Embryonic facial prominence (tissue), 1 donor: Measurements from ENCODE around the gene ROR1.

Experiments used
- DNase-seq: peaks from one replicate; pipeline ENCODE4 v3.0.0-alpha.2; 2016; ENCODE audit errors: extremely low spot score

Gene ROR1

GRCh38 chr1:63856924-63857323 is 83.1 kb downstream of the ROR1 start:
- no peak for DNase-seq

DNA sequence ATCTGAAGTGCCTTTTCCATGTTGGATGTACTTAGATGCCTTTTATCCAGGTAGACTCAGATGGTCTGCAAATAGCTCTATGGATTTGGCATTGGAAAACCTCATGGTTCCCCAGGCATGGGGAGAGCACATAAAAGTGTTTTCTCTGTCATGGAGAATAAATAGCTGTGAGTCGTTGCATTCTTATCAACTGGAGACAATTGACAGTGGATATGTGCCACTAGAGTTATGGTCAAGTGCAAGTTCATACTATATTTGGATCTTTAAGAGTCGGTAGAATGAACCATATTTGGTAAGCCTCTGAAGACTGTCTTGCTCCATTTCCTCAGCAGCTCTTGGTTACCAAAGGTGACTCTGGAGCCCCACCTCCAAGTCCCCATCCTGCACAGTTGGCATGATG is 83.7 kb downstream of the ROR1 start:
- no peak for DNase-seq

DNA sequence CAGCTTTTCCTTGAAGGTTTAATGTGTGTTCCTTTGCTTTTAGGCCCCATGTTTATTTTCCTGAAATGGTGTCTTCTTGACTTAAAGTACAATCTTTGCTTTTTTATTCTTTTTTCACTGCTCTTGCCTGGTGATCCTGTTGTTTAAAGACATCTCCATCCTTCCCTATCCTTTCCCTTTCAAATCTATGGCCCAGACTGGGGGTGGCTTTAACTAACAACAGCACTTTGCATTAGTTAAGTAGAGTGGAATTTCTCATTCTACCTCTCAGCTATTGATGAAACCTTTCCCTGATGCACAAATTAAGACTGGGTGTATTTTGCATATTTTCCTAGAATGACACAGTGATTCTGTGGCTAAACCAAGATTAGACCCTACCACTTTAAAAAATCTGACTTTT is 84.3 kb downstream of the ROR1 start:
- DNase-seq = no peak

DNA sequence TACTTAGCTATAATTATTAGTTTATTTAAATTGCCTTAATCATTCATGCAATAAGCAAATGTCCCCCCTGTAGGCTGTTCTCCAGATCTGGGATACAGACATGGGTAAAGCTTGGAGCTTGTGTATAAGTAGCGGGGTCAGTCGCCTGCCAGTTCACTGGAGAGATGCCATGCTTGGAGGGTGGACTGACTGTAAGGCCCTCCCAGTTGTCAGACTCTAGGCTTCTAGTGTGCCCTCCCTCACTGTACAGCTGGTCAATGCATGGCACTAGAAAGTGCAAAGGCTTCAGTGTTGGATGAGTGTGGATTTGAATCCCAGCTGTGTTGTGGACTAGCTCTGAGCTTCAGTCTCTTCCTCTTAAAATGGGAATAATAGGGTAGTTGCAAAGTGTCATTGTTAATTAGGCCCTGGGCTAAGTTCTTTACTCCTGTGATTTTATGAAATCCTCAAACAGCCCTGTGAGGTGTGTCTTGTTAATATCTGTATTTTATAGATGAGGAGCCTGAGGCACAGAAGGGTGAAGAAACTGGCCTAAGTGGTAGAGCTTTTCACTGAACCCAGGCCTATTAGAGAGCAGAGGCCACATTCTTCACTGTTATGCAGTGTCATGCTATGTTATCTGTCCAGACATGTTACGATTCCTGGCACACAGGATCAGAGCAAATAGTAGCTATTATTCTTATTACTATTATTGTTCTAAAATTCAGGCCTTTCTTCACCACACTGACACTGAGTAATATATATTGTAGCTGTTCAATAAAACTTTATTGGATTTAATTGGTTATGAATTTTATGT is 85.9 kb downstream of the ROR1 start:
- no peak for DNase-seq

- no peak for DNase-seq
These were observed 87.4 kb downstream of the ROR1 start for GRCh38 chr1:63861052-63861691.

- no peak for DNase-seq
These were observed 89.3 kb downstream of the ROR1 start for GRCh38 chr1:63863145-63863544.

DNA sequence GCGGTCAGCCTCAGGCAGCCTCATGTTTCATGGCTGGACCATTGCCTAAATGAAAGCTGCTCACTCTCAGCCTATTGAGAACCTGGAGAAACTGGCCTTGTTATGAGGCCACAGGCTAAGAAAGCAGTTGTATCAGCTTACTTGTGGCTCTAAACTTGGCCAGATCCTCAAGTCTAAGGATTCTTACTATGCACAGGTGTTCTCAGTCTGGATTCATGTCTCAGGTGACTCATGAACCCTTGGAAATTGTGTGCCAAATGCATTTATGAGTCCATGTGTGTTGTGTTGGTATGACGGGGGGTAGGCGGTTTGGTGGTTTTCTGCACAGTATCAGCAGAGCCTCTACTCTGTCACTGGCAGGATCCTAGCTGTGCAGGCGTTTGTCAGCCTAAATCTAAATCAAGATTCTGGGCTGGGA is 90.4 kb downstream of the ROR1 start:
- no peak for DNase-seq

DNA sequence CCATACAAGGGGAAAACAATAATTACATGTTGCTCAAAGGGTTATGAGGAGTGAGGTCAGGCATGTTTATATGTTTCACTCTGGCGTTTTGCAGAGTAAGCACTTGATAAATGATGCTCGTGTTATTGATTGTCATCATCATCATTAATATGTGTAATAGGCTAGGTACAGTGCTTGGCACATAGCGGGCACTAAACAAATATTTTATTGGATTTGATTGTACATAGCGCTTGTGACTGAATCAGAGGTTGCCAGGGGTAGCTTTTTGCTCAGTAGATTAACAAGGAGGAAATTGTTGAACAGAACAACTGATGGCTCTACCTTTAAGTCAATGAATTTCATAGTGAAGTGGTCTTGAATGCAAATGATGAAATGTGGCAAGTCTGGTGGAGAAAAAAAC is 91.7 kb downstream of the ROR1 start:
- no peak for DNase-seq

DNA sequence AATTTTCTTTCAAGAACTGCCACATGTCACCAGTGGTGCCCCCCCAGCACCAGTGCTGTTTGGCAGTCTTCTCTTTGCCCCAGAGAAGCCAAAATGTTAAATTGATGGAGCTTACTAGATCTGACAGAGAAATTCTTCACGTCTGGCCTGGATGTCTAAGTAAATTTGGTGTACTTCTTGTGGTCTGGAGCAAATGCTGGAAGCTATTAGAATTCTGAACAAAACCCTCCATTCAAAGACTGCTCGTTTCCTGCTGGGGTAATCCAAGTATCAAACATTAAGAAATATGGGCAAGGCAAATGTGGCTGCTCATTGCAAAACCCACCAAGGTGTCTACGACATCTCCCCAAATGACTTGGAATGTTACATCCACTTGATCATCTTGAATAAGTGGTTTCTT is 92.3 kb downstream of the ROR1 start:
- no peak for DNase-seq

DNA sequence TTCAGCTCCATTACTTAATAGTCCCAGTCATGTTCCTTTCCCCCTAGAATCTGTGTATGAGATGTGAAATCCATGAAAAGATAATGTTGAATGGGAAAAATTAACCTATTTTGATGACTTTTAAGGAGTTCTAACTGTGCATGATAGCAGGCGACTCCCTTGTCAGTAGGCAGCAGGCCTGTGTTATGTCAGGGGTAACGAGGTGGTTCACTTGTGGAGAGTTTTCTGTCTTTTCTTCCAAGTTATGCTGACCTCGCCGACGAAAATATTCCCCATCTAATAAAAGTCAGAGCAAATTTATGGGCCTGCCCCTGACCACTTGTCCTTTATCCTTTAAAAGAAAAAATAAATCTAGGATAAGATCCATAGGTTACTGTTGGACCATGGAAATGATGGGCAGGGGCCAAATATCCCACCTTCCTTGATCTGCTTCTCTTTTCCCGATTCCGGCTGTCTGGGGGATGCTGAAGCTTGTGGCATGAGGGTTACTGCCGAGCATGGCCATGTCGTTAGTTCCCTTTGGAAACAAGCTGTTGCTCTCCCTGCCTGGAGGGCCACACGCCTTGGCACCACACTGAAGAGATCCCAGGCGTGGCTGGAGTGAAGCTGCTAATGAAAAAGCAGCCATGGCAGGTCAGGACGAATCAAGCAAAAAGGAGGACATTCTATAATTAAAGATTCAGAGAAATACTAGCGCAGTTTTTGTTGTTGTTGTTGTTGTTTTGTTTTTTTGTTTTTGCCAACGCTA is 93.8 kb downstream of the ROR1 start:
- DNase-seq = no peak

- DNase-seq = no peak
These were observed 94.5 kb downstream of the ROR1 start for GRCh38 chr1:63868268-63868781.

GRCh38 chr1:63870152-63870551 is 96.3 kb downstream of the ROR1 start:
- no peak for DNase-seq

- DNase-seq = no peak
These were observed 97.6 kb downstream of the ROR1 start for GRCh38 chr1:63871463-63871862.

- no peak for DNase-seq
These were observed 99.9 kb downstream of the ROR1 start for GRCh38 chr1:63873751-63874150.

- DNase-seq = no peak
These were observed 100.6 kb downstream of the ROR1 start for GRCh38 chr1:63874278-63874880.

DNA sequence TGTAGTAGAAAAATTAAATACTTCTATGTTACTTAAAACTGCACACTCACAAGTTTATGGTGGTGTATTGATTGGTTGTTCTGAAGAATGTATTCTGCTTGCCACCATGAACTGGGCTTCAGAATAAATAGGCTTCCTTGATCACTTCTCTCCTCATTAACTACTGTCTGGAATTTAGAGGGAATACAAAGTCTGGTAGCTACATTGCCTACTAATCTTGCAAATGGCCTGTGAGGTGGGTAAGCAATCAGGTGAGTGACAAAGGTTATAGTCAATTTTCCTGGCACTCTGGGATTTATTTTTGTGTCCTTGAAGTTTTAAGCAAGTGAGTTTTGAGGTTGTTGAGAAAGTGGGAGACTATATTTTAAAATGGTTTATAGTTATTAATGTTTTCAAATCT is 101.8 kb downstream of the ROR1 start:
- DNase-seq = no peak

GRCh38 chr1:63877021-63877767 is 103.4 kb downstream of the ROR1 start:
- DNase-seq = no peak

- no peak for DNase-seq
These were observed 104.0 kb downstream of the ROR1 start for GRCh38 chr1:63877816-63878215.

- DNase-seq = no peak
These were observed 105.1 kb downstream of the ROR1 start for GRCh38 chr1:63878932-63879331.

DNA sequence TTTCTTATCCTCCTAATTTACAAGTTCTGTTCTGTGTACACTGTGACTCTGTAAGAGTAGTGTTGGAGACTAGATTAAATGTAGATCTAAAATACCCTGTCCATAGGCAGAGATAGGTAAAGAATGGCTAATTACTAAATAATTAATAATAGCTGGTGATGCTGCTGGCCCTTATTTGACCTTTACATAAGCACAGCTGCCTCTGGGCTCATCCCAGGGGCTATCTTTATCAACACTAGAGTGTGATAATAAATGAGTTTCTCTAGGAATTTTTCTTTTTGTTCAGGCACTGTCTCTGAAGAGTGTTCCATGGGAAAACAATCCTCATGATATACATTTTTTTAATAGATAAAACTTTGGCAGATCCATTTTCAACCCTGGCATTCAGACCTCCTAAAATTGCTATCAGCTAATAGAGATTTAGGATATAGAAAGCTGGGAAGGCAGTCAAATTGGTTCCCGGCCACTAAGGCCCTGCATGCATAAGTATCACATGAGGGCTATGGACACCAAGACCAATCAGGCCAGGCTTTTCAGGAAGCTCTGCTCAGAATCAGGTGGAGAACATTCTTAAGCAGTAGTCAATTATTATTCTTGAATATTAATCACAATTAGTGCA is 107.2 kb downstream of the ROR1 start:
- no peak for DNase-seq
